WTC11 (cell line): ENCODE results near the gene SEMA6B. TPM values are rescaled to one million over a fixed set of nuclear protein-coding genes. Genes with fewer than 3 reads are reported as not detected.

Source experiments
- ATAC-seq: fragments of 200-7000 bp; cut with Tn5 transposase; 2 replicates; pipeline ENCODE4 v1.10.0; 2021; ENCODE audit warnings: mild to moderate bottlenecking, moderate library complexity
- CTCF ChIA-PET: fragments of 300-600 bp; sonication (Branson Sonifier 250); formaldehyde crosslinking; loops from one replicate; lab custom pipeline; 2021; ENCODE audit warnings: antibody characterized with exemption; lab: Charles Lee
- POLR2A ChIA-PET: fragments of 350-600 bp; sonication (Branson Sonifier 250); formaldehyde crosslinking; loops from one replicate; lab custom pipeline; 2021; ENCODE audit warnings: antibody characterized with exemption; lab: Charles Lee
- DNase-seq: peaks from one replicate; pipeline ENCODE4 v3.0.0; 2021; ENCODE audit warnings: low spot score
- H3K27ac Mint-ChIP-seq: 2 replicates; pipeline ENCODE4 v1.8.0; 2021; ENCODE audit warnings: mixed read lengths
- H3K27me3 Mint-ChIP-seq: 2 replicates; pipeline ENCODE4 v1.8.0; 2021; ENCODE audit warnings: low read depth, mild to moderate bottlenecking, moderate library complexity, mixed read lengths
- H3K36me3 Mint-ChIP-seq: 2 replicates; pipeline ENCODE4 v1.8.0; 2021; ENCODE audit warnings: mixed read lengths
- H3K4me1 Mint-ChIP-seq: 2 replicates; pipeline ENCODE4 v1.8.0; 2022; ENCODE audit warnings: mixed read lengths
- H3K4me3 Mint-ChIP-seq: 2 replicates; pipeline ENCODE4 v1.8.0; 2021; ENCODE audit warnings: mild to moderate bottlenecking, moderate library complexity, mixed read lengths
- H3K9me3 Mint-ChIP-seq: 2 replicates; pipeline ENCODE4 v1.8.0; 2021; ENCODE audit warnings: mixed read lengths
- FOXP1 ChIP-seq: sonication (generic); formaldehyde crosslinking; IDR thresholded peaks from 2 replicates; pipeline ENCODE4 v1.8.0; 2022; ENCODE audit warnings: missing genetic modification reagents, mild to moderate bottlenecking, moderate library complexity, borderline replicate concordance
- KAT7 ChIP-seq: sonication (generic); formaldehyde crosslinking; IDR thresholded peaks from 2 replicates; pipeline ENCODE4 v1.8.1; 2023; ENCODE audit warnings: missing genetic modification reagents, mild to moderate bottlenecking, borderline replicate concordance
- MYBL2 ChIP-seq: sonication (generic); formaldehyde crosslinking; IDR thresholded peaks from 2 replicates; pipeline ENCODE4 v1.8.1; 2023; ENCODE audit warnings: mild to moderate bottlenecking, moderate library complexity, missing genetic modification reagents
- TEAD4 ChIP-seq: sonication (generic); formaldehyde crosslinking; IDR thresholded peaks from 2 replicates; pipeline ENCODE4 v1.8.0; 2022; ENCODE audit warnings: mild to moderate bottlenecking, missing genetic modification reagents
- ZNF121 ChIP-seq: sonication (generic); formaldehyde crosslinking; IDR thresholded peaks from 2 replicates; pipeline ENCODE4 v1.8.0; 2023; ENCODE audit warnings: missing genetic modification reagents
- ZNF317 ChIP-seq: sonication (generic); formaldehyde crosslinking; IDR thresholded peaks from 2 replicates; pipeline ENCODE4 v1.8.1; 2023; ENCODE audit warnings: low read depth, mild to moderate bottlenecking, moderate library complexity, missing genetic modification reagents, borderline replicate concordance
- ZNF671 ChIP-seq: fragments of 250-450 bp; sonication (Bioruptor Pico); IDR thresholded peaks from 2 replicates; pipeline ENCODE4 v1.8.0; 2021; ENCODE audit warnings: mild to moderate bottlenecking
- total RNA-seq: library from RNA; stranded (reverse); gene quantifications from 3 replicates; pipeline ENCODE4 v1.2.3, GENCODE V29; 2021
- TF ChIP-seq, protein P1 (sequence below): sonication (generic); formaldehyde crosslinking; IDR thresholded peaks from 2 replicates; pipeline ENCODE4 v1.8.0; 2023; ENCODE audit warnings: missing genetic modification reagents, mild to moderate bottlenecking, borderline replicate concordance
- TF ChIP-seq, protein P2 (sequence below): sonication (generic); formaldehyde crosslinking; IDR thresholded peaks from 2 replicates; pipeline ENCODE4 v1.8.0; 2023; ENCODE audit warnings: mild to moderate bottlenecking, missing genetic modification reagents
- TF ChIP-seq, protein P3 (sequence below): sonication (generic); formaldehyde crosslinking; IDR thresholded peaks from 2 replicates; pipeline ENCODE4 v1.8.1; 2023; ENCODE audit warnings: mild to moderate bottlenecking, missing genetic modification reagents
- TF ChIP-seq, protein P4 (sequence below): sonication (generic); formaldehyde crosslinking; IDR thresholded peaks from 2 replicates; pipeline ENCODE4 v1.8.1; 2023; ENCODE audit warnings: mild to moderate bottlenecking, missing genetic modification reagents
- TF ChIP-seq, protein P5 (sequence below): sonication (generic); formaldehyde crosslinking; IDR thresholded peaks from 2 replicates; pipeline ENCODE4 v1.8.1; 2022; ENCODE audit warnings: missing genetic modification reagents, borderline replicate concordance
- TF ChIP-seq, protein P6 (sequence below): sonication (generic); formaldehyde crosslinking; IDR thresholded peaks from 2 replicates; pipeline ENCODE4 v1.8.0; 2022; ENCODE audit warnings: mild to moderate bottlenecking, missing genetic modification reagents

The SEMA6B gene
- total RNA-seq, 1 experiment from 2014 or later, result 45.1 TPM

DNA sequence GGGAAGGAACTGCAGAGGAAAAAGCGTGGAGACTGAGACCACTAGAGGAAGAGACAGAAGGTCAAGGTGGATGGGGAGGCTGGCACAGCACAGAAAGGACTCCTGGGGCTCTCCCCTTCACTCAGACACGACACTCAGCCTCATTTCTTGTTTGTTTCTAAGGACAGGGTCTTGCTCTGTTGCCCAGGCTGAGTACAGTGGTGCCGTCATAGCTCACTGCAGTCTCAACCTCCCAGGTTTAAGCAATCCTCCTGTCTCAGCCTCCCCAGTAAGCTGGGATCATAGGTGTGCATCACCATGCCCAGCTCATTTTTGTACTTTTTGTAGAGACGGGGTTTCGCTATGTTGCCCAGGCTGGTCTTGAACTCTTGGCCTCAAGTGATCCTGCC is 11.4 kb upstream of the SEMA6B start:
- Mint-ChIP-seq H3K4me3 (no peak overlapping the region), H3K36me3 (no peaks in the 10 kb centered on the region)
- ATAC-seq, result no peak

DNA sequence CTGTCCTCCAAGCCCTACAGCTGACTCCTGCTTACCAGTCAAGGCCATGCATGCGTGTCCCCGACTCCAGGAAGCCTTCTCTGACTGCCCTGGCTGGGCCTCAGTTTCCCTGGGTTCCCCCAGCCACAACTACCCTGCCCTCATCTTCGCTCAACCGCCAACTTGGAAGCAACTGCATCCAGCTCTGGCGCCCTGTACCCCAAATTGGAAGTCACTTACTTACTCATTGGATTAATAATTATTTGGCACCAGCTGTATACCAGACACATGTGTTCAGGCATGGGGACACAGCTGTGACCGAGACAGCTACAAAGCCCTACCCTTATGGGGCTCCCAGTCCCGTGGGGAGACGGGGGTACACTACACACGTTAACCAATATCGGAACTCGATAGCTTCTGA is 10.9 kb upstream of the SEMA6B start:
- Mint-ChIP-seq H3K9me3 (no peaks in the 10 kb centered on the region), H3K4me1 (peaks cover 13% of the 10 kb centered on the region), H3K27ac (no peak overlapping the region; the same call in 1 of the 2 replicates), H3K36me3 (no peaks in the 10 kb centered on the region), H3K27me3 (no peaks in the 10 kb centered on the region), H3K4me3 (no peak overlapping the region)
- ChIA-PET CTCF (interaction anchor here (1.3 to 14.6 kb wide), 8 partner anchors 10 to 67 kb away, joined by 4 to 217 read pairs (median 6); no protein-coding TSS in a partner anchor), POLR2A (interaction anchor here (0.5 kb wide), 1 partner anchor 1622 kb away, joined by 3 read pairs; no protein-coding TSS in a partner anchor)
- ATAC-seq (no peak), DNase-seq (no peak)
- TF ChIP-seq ZNF671 (CRISPR knock-in tag), result no peak
- TF ChIP-seq, protein P1, sequence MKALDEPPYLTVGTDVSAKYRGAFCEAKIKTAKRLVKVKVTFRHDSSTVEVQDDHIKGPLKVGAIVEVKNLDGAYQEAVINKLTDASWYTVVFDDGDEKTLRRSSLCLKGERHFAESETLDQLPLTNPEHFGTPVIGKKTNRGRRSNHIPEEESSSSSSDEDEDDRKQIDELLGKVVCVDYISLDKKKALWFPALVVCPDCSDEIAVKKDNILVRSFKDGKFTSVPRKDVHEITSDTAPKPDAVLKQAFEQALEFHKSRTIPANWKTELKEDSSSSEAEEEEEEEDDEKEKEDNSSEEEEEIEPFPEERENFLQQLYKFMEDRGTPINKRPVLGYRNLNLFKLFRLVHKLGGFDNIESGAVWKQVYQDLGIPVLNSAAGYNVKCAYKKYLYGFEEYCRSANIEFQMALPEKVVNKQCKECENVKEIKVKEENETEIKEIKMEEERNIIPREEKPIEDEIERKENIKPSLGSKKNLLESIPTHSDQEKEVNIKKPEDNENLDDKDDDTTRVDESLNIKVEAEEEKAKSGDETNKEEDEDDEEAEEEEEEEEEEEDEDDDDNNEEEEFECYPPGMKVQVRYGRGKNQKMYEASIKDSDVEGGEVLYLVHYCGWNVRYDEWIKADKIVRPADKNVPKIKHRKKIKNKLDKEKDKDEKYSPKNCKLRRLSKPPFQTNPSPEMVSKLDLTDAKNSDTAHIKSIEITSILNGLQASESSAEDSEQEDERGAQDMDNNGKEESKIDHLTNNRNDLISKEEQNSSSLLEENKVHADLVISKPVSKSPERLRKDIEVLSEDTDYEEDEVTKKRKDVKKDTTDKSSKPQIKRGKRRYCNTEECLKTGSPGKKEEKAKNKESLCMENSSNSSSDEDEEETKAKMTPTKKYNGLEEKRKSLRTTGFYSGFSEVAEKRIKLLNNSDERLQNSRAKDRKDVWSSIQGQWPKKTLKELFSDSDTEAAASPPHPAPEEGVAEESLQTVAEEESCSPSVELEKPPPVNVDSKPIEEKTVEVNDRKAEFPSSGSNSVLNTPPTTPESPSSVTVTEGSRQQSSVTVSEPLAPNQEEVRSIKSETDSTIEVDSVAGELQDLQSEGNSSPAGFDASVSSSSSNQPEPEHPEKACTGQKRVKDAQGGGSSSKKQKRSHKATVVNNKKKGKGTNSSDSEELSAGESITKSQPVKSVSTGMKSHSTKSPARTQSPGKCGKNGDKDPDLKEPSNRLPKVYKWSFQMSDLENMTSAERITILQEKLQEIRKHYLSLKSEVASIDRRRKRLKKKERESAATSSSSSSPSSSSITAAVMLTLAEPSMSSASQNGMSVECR, result no peak
- TF ChIP-seq, protein P2, sequence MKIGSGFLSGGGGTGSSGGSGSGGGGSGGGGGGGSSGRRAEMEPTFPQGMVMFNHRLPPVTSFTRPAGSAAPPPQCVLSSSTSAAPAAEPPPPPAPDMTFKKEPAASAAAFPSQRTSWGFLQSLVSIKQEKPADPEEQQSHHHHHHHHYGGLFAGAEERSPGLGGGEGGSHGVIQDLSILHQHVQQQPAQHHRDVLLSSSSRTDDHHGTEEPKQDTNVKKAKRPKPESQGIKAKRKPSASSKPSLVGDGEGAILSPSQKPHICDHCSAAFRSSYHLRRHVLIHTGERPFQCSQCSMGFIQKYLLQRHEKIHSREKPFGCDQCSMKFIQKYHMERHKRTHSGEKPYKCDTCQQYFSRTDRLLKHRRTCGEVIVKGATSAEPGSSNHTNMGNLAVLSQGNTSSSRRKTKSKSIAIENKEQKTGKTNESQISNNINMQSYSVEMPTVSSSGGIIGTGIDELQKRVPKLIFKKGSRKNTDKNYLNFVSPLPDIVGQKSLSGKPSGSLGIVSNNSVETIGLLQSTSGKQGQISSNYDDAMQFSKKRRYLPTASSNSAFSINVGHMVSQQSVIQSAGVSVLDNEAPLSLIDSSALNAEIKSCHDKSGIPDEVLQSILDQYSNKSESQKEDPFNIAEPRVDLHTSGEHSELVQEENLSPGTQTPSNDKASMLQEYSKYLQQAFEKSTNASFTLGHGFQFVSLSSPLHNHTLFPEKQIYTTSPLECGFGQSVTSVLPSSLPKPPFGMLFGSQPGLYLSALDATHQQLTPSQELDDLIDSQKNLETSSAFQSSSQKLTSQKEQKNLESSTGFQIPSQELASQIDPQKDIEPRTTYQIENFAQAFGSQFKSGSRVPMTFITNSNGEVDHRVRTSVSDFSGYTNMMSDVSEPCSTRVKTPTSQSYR (CRISPR knock-in tag), result no peak
- TF ChIP-seq, protein P3, sequence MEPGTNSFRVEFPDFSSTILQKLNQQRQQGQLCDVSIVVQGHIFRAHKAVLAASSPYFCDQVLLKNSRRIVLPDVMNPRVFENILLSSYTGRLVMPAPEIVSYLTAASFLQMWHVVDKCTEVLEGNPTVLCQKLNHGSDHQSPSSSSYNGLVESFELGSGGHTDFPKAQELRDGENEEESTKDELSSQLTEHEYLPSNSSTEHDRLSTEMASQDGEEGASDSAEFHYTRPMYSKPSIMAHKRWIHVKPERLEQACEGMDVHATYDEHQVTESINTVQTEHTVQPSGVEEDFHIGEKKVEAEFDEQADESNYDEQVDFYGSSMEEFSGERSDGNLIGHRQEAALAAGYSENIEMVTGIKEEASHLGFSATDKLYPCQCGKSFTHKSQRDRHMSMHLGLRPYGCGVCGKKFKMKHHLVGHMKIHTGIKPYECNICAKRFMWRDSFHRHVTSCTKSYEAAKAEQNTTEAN (CRISPR knock-in tag), result no peak
- TF ChIP-seq, protein P4, sequence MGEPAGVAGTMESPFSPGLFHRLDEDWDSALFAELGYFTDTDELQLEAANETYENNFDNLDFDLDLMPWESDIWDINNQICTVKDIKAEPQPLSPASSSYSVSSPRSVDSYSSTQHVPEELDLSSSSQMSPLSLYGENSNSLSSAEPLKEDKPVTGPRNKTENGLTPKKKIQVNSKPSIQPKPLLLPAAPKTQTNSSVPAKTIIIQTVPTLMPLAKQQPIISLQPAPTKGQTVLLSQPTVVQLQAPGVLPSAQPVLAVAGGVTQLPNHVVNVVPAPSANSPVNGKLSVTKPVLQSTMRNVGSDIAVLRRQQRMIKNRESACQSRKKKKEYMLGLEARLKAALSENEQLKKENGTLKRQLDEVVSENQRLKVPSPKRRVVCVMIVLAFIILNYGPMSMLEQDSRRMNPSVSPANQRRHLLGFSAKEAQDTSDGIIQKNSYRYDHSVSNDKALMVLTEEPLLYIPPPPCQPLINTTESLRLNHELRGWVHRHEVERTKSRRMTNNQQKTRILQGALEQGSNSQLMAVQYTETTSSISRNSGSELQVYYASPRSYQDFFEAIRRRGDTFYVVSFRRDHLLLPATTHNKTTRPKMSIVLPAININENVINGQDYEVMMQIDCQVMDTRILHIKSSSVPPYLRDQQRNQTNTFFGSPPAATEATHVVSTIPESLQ (CRISPR knock-in tag), result no peak
- TF ChIP-seq, protein P5, sequence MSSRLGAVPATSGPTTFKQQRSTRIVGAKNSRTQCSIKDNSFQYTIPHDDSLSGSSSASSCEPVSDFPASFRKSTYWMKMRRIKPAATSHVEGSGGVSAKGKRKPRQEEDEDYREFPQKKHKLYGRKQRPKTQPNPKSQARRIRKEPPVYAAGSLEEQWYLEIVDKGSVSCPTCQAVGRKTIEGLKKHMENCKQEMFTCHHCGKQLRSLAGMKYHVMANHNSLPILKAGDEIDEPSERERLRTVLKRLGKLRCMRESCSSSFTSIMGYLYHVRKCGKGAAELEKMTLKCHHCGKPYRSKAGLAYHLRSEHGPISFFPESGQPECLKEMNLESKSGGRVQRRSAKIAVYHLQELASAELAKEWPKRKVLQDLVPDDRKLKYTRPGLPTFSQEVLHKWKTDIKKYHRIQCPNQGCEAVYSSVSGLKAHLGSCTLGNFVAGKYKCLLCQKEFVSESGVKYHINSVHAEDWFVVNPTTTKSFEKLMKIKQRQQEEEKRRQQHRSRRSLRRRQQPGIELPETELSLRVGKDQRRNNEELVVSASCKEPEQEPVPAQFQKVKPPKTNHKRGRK (CRISPR knock-in tag), result no peak
- TF ChIP-seq MYBL2 (CRISPR knock-in tag), result no peak
- TF ChIP-seq, protein P6, sequence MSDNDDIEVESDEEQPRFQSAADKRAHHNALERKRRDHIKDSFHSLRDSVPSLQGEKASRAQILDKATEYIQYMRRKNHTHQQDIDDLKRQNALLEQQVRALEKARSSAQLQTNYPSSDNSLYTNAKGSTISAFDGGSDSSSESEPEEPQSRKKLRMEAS (CRISPR knock-in tag), result no peak
- no peak for TF ChIP-seq FOXP1
- TF ChIP-seq TEAD4 (CRISPR knock-in tag), result no peak
- TF ChIP-seq ZNF317, result no peak

More for the DNA sequence above, 11.4 kb upstream of the SEMA6B start:
- no peaks in the 10 kb centered on the region for H3K9me3 Mint-ChIP-seq
- no peak overlapping the region for H3K27ac Mint-ChIP-seq
- TF ChIP-seq ZNF121 (CRISPR knock-in tag), result peak; percentile 87
- TF ChIP-seq KAT7, result no peak
- ChIA-PET CTCF (interaction anchor here (1.0 to 14.6 kb wide), 5 partner anchors 26 to 66 kb away, joined by 3 to 217 read pairs (median 42); no protein-coding TSS in a partner anchor), POLR2A (interaction anchor here (0.5 kb wide), 1 partner anchor 1621 kb away, joined by 3 read pairs; no protein-coding TSS in a partner anchor)
- H3K4me1 Mint-ChIP-seq, result peaks cover 18% of the 10 kb centered on the region
- no peak for DNase-seq
- no peaks in the 10 kb centered on the region for H3K27me3 Mint-ChIP-seq
